GM13977 (cell line): ENCODE results near the gene ADRA2A.

ENCODE experiments used
- DNase-seq: peaks from one replicate; pipeline ENCODE4 v3.0.0; 2012; ENCODE audit warnings: low spot score
- in situ Hi-C: fragments of 300-500 bp; cut with MboI; formaldehyde crosslinking; loops from one replicate; pipeline ENCODE4 v1.12.0; 2022; ENCODE audit warnings: low sequenced_read_pairs, low pct_unique_long_range_greater_than_20kb, mixed read lengths, inconsistent platforms; ENCODE audit not compliant: unreplicated experiment
- TF ChIP-seq, protein P1 (sequence below): IDR thresholded peaks from 2 replicates; pipeline ENCODE4 v1.5.1; 2012; ENCODE audit warnings: mild to moderate bottlenecking, control low read depth; ENCODE audit not compliant: insufficient read depth; ENCODE audit errors: extremely low read depth, missing control alignments

ADRA2A gene

GRCh38 chr10:111057006-111057405 is 19.8 kb upstream of the ADRA2A start:
- in situ Hi-C loops: no loop called here
- DNase-seq: no peak
- TF ChIP-seq, protein P1, sequence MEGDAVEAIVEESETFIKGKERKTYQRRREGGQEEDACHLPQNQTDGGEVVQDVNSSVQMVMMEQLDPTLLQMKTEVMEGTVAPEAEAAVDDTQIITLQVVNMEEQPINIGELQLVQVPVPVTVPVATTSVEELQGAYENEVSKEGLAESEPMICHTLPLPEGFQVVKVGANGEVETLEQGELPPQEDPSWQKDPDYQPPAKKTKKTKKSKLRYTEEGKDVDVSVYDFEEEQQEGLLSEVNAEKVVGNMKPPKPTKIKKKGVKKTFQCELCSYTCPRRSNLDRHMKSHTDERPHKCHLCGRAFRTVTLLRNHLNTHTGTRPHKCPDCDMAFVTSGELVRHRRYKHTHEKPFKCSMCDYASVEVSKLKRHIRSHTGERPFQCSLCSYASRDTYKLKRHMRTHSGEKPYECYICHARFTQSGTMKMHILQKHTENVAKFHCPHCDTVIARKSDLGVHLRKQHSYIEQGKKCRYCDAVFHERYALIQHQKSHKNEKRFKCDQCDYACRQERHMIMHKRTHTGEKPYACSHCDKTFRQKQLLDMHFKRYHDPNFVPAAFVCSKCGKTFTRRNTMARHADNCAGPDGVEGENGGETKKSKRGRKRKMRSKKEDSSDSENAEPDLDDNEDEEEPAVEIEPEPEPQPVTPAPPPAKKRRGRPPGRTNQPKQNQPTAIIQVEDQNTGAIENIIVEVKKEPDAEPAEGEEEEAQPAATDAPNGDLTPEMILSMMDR: no peak

DNA sequence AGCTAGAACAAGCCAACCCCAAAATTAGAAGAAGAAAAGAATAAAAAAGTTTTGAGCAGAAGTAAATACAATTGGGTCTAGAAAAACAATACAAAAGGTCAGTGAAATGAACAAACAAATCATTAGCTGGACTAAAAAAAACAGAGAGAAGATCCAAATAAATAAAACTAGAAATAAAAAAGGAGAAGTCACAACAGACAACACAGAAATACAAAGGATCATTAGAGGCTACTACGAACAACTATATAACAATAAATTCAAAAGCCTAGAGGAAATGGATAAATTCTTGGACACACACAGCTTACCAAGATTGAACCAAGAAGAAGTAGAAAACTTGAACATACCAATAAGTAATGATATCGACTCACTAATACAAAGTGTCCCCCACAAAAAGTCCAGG is 13.4 kb upstream of the ADRA2A start:
- DNase-seq: no peak
- TF ChIP-seq, protein P1: no peak
- in situ Hi-C loops: no loop called here

- DNase-seq: no peak
Observed at GRCh38 chr10:111072232-111072631, 4.6 kb upstream of the ADRA2A start.

GRCh38 chr10:111075577-111076185 is 1.1 kb upstream of the ADRA2A start:
- in situ Hi-C loops: no loop called here
- DNase-seq: no peak
- TF ChIP-seq, protein P1: no peak

More at GRCh38 chr10:111072232-111072631, 4.6 kb upstream of the ADRA2A start:
- TF ChIP-seq, protein P1: no peak
- in situ Hi-C loops: no loop called here

DNA sequence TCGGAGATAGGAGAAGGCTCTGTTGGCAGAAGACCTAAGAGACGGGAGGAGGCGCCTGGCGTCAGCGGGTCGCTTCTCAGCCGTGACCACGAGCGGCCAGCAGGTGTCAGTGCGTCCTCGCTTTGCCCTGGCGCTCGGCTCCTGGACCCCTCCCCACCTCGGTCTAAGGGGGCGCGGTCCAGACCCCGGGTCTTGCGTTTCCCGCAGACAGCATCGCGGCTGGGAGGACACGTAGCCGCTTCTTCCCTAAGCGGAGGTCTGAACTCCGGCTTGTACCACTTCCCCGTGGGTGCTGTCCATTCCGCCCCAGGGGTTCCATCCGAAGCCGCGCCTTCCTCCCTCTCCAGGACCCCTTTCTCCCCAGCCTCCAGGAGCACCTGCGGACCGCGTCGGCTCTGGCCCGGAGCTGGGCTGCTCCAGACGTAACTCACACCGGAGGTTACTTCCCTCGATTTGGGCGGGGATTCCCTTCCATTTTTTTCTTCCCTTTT is 593 bp upstream of the ADRA2A start:
- in situ Hi-C loops: no loop called here
- TF ChIP-seq, protein P1: peak; percentile 92
- DNase-seq: peak; percentile 86

- TF ChIP-seq, protein P1: no peak
- in situ Hi-C loops: no loop called here
- peak; percentile 48 for DNase-seq
Observed at GRCh38 chr10:111077479-111077784, 603 bp downstream of the ADRA2A start.
